GM23338 (cell line): ENCODE measurements around the gene BAIAP2.

Experiments used
- CREB1 ChIP-seq: fragments of 250-450 bp; sonication (Bioruptor Pico); IDR thresholded peaks from 2 replicates; pipeline ENCODE4 v1.5.0; 2020; ENCODE audit warnings: low read depth, mild to moderate bottlenecking, moderate library complexity
- CTCF ChIP-seq, 2 experiments: fragments of 200-600 bp in 1 of 2; sonication (generic) in 1 of 2; conservative IDR thresholded peaks; 2 replicates each; pipeline versions ENCODE4 v1.5.1 to v1.6.1; 2016 to 2017; ENCODE audit warnings: antibody characterized with exemption in 2 of 2, low read depth in 2 of 2, mild to moderate bottlenecking in 2 of 2, moderate library complexity in 1 of 2
- ETS1 ChIP-seq: IDR thresholded peaks from 2 replicates; pipeline ENCODE4 v1.6.1; 2016; ENCODE audit warnings: antibody characterized with exemption
- EZH2 ChIP-seq: fragments of 200-600 bp; sonication (generic); IDR thresholded peaks from one replicate; pipeline ENCODE4 v1.8.0; 2017; ENCODE audit warnings: antibody characterized with exemption, mild to moderate bottlenecking, low read depth; ENCODE audit not compliant: unreplicated experiment
- EZH2phosphoT487 ChIP-seq: fragments of 200-600 bp; sonication (generic); IDR thresholded peaks from one replicate; pipeline ENCODE4 v1.8.1; 2018; ENCODE audit warnings: antibody characterized with exemption; ENCODE audit not compliant: unreplicated experiment
- NANOG ChIP-seq: IDR thresholded peaks from 2 replicates; pipeline ENCODE4 v1.6.1; 2016; ENCODE audit warnings: antibody characterized with exemption, borderline replicate concordance
- POLR2AphosphoS5 ChIP-seq: IDR thresholded peaks from 2 replicates; pipeline ENCODE4 v1.6.1; 2016; ENCODE audit warnings: antibody characterized with exemption, low read depth
- ZNF114 ChIP-seq: fragments of 250-450 bp; sonication (Bioruptor Pico); IDR thresholded peaks from 2 replicates; pipeline ENCODE4 v1.5.0; 2020; ENCODE audit warnings: mild to moderate bottlenecking, moderate library complexity
- TF ChIP-seq, protein P1 (sequence below): IDR thresholded peaks from one replicate; pipeline ENCODE4 v1.6.1; 2018; ENCODE audit warnings: antibody characterized with exemption; ENCODE audit not compliant: unreplicated experiment

DNA sequence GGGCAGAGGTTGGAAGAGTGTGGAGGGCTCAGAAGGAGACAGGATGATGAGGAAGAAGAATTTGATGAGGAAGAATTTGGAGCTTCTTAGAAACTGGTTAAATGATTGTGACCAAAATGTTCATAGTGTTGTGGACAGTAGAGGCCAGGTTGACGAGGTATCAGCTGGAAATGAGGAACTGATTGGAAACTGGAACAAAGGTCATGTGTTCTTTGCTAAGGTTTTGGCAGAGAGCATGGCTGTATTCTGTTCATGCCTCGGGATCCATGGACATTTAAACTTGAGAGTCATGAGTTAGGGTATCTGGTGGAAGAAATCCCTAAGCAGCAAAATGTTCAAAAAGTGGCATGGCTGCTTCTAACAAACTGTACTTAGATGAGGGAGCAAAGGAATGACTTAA lies 24.0 kb upstream of the BAIAP2 start:
- TF ChIP-seq NANOG (no peak), CREB1 (CRISPR knock-in tag) (no peak), CTCF (conservative IDR thresholded peaks at IDR 0.05; ENCODE audit: low read depth in 2 of 2) (no peak), EZH2 (no peak), EZH2phosphoT487 (no peak), ZNF114 (CRISPR knock-in tag) (no peak), POLR2AphosphoS5 (no peak), ETS1 (no peak)
- TF ChIP-seq, protein P1, sequence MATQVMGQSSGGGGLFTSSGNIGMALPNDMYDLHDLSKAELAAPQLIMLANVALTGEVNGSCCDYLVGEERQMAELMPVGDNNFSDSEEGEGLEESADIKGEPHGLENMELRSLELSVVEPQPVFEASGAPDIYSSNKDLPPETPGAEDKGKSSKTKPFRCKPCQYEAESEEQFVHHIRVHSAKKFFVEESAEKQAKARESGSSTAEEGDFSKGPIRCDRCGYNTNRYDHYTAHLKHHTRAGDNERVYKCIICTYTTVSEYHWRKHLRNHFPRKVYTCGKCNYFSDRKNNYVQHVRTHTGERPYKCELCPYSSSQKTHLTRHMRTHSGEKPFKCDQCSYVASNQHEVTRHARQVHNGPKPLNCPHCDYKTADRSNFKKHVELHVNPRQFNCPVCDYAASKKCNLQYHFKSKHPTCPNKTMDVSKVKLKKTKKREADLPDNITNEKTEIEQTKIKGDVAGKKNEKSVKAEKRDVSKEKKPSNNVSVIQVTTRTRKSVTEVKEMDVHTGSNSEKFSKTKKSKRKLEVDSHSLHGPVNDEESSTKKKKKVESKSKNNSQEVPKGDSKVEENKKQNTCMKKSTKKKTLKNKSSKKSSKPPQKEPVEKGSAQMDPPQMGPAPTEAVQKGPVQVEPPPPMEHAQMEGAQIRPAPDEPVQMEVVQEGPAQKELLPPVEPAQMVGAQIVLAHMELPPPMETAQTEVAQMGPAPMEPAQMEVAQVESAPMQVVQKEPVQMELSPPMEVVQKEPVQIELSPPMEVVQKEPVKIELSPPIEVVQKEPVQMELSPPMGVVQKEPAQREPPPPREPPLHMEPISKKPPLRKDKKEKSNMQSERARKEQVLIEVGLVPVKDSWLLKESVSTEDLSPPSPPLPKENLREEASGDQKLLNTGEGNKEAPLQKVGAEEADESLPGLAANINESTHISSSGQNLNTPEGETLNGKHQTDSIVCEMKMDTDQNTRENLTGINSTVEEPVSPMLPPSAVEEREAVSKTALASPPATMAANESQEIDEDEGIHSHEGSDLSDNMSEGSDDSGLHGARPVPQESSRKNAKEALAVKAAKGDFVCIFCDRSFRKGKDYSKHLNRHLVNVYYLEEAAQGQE: no peak
